B cell (primary cell): ENCODE measurements around the gene IL4R.

ENCODE experiments used
- EZH2 ChIP-seq: IDR thresholded peaks from 2 replicates; pipeline ENCODE4 v1.6.1; 2012; ENCODE audit warnings: borderline replicate concordance, low read depth, mild to moderate bottlenecking, moderate library complexity, low read length; ENCODE audit not compliant: insufficient read depth, poor library complexity, severe bottlenecking
- TF ChIP-seq, protein P1 (sequence below): fragments of 200-600 bp; IDR thresholded peaks from one replicate; pipeline ENCODE4 v1.8.0; 2022; ENCODE audit warnings: antibody characterized with exemption, mild to moderate bottlenecking

DNA sequence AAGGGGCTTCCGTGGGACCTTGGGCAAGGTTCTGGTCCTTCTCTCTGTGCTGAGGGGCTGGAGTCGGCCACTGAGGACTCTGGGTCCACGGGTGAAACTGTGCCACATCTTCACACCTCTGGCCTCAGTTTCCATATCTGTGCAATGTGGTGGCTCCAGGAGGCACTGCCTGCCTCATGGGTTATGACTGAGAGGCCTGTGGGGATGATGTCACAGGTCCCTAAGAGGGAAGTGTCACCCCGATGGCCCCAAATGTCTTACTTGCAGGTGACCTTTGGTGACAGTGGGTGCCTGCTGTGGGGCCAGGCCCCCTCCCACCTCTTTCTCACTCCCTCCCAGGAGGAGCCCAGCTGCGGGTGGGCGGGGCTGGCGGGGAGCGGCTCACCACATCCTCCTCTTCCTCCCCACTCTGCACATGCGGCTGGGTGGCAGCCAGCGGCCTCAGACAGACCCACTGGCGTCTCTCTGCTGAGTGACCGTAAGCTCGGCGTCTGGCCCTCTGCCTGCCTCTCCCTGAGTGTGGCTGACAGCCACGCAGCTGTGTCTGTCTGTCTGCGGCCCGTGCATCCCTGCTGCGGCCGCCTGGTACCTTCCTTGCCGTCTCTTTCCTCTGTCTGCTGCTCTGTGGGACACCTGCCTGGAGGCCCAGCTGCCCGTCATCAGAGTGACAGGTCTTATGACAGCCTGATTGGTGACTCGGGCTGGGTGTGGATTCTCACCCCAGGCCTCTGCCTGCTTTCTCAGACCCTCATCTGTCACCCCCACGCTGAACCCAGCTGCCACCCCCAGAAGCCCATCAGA is 88.2 kb downstream of the IL4R start, which contains the start of gene IL21R:
- TF ChIP-seq, protein P1, sequence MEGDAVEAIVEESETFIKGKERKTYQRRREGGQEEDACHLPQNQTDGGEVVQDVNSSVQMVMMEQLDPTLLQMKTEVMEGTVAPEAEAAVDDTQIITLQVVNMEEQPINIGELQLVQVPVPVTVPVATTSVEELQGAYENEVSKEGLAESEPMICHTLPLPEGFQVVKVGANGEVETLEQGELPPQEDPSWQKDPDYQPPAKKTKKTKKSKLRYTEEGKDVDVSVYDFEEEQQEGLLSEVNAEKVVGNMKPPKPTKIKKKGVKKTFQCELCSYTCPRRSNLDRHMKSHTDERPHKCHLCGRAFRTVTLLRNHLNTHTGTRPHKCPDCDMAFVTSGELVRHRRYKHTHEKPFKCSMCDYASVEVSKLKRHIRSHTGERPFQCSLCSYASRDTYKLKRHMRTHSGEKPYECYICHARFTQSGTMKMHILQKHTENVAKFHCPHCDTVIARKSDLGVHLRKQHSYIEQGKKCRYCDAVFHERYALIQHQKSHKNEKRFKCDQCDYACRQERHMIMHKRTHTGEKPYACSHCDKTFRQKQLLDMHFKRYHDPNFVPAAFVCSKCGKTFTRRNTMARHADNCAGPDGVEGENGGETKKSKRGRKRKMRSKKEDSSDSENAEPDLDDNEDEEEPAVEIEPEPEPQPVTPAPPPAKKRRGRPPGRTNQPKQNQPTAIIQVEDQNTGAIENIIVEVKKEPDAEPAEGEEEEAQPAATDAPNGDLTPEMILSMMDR, result no peak
- TF ChIP-seq EZH2, result no peak
